Loucy (cell line): Measurements from ENCODE around the gene TMEM231.

Experiments
- CTCF ChIP-seq: fragments of 200-600 bp; sonication (generic); conservative IDR thresholded peaks from 2 replicates; pipeline ENCODE4 v1.5.1; 2014; ENCODE audit warnings: mild to moderate bottlenecking, antibody characterized with exemption, low read length
- EZH2phosphoT487 ChIP-seq: fragments of 200-600 bp; IDR thresholded peaks from 2 replicates; pipeline ENCODE4 v1.6.1; 2018; ENCODE audit warnings: antibody characterized with exemption, mild to moderate bottlenecking, moderate library complexity, borderline replicate concordance

GRCh38 chr16:75494661-75495075 is 61.4 kb downstream of the TMEM231 start:
- TF ChIP-seq CTCF (no peak), EZH2phosphoT487 (no peak)
